PFSK-1 (cell line): ENCODE results near the gene GPR84.

Source experiments
- FOXP2 ChIP-seq: optimal IDR thresholded peaks from 2 replicates; pipeline ENCODE3; 2011; ENCODE audit warnings: borderline replicate concordance, control low read depth, inconsistent platforms; ENCODE audit not compliant: insufficient read depth; ENCODE audit errors: extremely low read length, extremely low read depth
- POLR2AphosphoS5 ChIP-seq: IDR thresholded peaks from 2 replicates; pipeline ENCODE4 v1.6.1; 2012; ENCODE audit warnings: low read depth, mild to moderate bottlenecking, control low read depth, low read length, moderate library complexity
- SIN3A ChIP-seq: IDR thresholded peaks from 2 replicates; pipeline ENCODE4 v1.6.1; 2012; ENCODE audit warnings: mild to moderate bottlenecking, low read length, moderate library complexity, borderline replicate concordance; ENCODE audit not compliant: insufficient read depth
- TAF1 ChIP-seq: IDR thresholded peaks from 2 replicates; pipeline ENCODE4 v1.6.1; 2012; ENCODE audit warnings: low read length, control low read depth, borderline replicate concordance; ENCODE audit not compliant: insufficient read depth
- TF ChIP-seq, protein P1 (sequence below), 2 experiments: IDR thresholded peaks; 2 replicates each; pipeline versions ENCODE4 v1.6.1 to v1.8.0; 2011 to 2012; ENCODE audit warnings: low read depth in 2 of 2, low read length in 2 of 2, control low read depth in 1 of 2, inconsistent platforms in 1 of 2, mild to moderate bottlenecking in 1 of 2, moderate library complexity in 1 of 2; ENCODE audit not compliant: insufficient read depth in 1 of 2

Gene GPR84

DNA sequence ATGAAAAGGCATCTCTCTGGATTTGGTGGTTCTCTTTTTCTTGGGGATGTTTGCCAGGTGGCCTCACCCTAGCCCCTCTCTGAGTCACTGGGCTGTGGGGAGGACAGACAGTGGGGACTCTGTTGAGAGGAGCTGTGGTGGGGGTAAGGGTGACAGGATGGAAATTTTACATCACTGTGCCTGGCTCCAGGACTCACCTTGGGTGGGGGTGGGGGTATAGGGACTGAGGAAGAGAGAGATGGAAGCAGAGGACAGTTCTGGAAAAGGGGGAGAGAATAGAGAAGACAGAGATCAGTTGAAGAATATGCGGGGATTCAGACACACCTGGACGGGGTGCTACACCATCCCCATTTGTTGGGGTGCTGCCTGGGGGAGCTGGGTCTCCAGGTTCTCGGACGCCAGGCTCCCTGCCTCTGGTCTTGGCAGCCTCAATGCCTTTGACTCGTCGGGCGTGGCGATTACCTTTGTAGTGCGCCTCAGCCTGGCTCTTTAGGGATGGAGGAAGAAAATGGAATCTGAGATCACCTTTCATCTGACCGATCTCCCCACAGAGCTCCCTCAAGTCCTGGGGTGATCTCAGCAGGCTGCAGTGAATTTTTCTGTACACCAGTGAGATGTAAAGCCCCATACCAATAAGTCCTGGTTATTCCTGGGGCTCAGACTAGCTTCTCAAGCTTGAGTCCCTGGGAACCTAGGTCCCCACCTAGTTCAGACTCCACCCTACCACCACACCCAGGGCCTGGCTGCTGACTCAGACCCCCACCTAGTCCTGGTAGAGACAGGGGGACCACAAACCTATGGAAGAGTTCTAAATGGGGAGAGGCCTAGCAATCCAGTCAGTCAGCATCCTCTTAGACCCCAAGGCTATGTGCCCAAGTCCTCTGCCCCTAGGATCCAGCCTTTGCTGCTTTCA lies 9.6 kb upstream of the GPR84 start:
- no peak for TF ChIP-seq POLR2AphosphoS5
- TF ChIP-seq TAF1, result no peak
- TF ChIP-seq, protein P1, sequence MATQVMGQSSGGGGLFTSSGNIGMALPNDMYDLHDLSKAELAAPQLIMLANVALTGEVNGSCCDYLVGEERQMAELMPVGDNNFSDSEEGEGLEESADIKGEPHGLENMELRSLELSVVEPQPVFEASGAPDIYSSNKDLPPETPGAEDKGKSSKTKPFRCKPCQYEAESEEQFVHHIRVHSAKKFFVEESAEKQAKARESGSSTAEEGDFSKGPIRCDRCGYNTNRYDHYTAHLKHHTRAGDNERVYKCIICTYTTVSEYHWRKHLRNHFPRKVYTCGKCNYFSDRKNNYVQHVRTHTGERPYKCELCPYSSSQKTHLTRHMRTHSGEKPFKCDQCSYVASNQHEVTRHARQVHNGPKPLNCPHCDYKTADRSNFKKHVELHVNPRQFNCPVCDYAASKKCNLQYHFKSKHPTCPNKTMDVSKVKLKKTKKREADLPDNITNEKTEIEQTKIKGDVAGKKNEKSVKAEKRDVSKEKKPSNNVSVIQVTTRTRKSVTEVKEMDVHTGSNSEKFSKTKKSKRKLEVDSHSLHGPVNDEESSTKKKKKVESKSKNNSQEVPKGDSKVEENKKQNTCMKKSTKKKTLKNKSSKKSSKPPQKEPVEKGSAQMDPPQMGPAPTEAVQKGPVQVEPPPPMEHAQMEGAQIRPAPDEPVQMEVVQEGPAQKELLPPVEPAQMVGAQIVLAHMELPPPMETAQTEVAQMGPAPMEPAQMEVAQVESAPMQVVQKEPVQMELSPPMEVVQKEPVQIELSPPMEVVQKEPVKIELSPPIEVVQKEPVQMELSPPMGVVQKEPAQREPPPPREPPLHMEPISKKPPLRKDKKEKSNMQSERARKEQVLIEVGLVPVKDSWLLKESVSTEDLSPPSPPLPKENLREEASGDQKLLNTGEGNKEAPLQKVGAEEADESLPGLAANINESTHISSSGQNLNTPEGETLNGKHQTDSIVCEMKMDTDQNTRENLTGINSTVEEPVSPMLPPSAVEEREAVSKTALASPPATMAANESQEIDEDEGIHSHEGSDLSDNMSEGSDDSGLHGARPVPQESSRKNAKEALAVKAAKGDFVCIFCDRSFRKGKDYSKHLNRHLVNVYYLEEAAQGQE (IDR thresholded peaks at IDR 0.05; ENCODE audit: insufficient read depth in 1 of 2, low read depth in 2 of 2, low read length in 2 of 2), result no peak
- TF ChIP-seq FOXP2, result no peak
- TF ChIP-seq SIN3A, result no peak

DNA sequence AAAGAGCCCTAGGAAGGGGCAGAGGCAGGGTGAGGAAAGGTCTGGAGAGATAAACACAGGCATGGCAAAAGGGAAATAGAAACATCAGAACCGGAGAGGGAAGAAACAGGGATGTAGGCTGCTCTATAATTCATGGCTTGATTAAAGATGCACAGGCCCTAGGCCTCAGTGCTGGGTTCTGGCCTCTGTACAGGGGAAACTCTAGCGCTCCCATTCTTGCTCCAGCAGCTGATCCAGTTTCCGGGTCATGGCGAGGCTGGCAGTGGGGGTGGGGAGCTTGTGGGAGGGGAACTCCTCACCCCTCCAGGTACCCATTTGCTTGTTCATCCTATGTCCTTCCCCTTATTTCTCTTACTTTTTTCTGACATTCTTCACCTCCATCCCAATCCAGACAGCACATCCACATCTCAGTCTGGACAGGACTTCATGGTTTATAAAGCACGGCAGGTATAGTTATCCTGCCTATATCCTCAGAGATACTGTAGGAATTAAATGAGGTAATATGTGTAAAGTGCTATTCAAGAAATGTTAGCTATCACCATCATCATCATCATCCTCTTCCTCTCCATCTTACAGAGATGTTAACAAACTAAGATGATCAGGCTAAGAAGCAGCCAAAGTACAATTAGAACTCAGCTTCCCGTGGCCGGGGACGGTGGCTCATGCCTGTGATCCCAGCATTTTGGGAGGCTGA lies 8.0 kb upstream of the GPR84 start:
- TF ChIP-seq SIN3A (no peak), TAF1 (no peak), FOXP2 (no peak), POLR2AphosphoS5 (no peak)

DNA sequence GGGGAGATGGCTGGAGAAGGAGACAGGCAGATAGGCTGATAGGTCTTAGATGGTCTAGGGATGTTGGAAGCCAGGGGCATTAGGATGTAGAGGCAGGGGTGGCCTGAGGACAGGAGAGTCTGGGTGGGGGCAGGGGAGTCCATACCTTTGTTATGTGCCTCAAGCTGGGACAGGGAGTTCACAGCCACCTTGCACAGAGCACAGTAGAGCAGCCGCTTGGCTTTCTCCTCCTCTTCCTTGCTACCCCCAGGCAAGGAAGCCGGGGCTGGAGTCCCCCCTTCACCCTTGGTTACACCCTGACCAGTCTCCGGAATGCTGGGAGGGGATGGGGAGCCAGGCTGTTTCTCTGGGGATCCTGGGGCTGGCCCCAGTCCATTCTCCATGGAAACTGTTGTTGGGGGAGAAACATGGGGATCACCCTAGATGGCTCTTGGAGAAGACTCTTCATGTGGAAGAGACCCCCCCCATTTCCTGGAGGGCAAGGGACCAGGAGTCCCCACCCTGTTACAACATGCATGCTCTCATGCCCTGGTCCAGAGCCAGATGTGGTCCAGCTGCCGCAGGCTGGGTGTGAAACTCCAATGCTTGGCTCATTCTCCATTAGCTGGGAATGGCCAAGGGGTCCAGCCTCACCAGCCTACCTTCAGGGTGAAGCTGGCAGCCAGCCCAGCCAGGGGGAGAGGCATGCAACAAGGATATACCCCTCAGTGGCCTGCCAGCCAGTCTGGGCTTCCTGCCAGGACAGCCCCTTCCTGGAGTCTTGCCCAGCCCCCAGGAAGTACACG lies 7.2 kb upstream of the GPR84 start:
- no peak for TF ChIP-seq TAF1

DNA sequence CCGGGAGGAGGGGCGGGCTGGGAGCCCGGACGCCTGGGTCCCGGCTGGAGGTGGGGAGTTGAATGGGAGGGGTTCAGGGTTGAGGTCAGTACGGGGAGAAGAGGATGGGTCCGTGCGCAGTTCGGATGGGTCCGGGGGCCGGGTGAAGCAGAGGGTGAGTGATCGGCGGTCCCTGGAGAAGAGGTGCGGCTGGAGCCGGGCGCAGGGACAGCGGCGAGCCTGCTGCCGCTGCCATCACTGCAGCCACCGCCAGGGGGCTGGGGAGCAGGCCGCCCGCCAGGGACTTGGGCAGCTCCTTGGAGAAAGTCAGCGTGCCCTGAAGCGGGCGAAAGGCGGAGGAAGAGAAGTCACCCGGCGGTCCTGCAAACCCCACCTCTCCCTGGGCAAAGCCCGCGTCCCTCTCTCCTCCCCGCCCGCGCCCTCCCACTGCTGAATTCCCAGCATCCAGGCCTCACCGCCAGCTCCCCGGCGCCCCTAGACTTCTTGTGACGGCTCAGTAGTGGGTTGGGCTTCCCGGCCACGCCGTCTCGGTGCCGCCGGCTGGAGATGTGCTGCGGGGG lies 6.0 kb upstream of the GPR84 start:
- TF ChIP-seq, protein P1 (IDR thresholded peaks at IDR 0.05; ENCODE audit: insufficient read depth in 1 of 2, low read depth in 2 of 2, low read length in 2 of 2), result no peak
- TF ChIP-seq POLR2AphosphoS5 (no peak), TAF1 (no peak)

DNA sequence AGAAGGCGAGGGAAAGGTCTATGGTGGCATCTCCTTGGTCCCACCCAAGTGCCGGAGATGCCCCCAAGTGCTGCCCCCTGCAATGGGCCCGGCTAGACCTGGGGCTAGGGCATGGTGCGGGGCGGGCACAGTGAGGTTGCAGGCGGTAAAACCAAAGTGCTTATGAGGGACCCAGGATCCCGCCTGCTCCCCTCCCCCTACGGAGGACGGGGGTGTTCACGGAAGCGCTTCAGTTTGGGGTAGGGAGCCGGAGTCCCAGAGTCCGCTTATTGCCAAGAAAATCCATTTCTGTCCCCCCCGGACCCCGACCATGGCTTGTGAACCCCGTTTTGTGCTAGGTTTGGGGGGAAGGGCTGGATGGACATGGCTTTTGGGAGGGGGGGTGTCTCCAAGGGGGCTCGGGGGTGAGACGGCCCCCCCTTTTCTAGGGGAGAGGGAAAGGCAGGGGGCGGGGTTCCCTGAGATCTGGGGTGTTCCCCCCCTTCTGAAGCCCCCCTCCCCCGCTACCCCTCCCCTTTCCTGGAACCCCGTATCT lies 5.4 kb upstream of the GPR84 start:
- TF ChIP-seq POLR2AphosphoS5, result no peak
- no peak for TF ChIP-seq SIN3A
- no peak for TF ChIP-seq FOXP2
- TF ChIP-seq TAF1, result no peak
- TF ChIP-seq, protein P1 (IDR thresholded peaks at IDR 0.05; ENCODE audit: insufficient read depth in 1 of 2, low read depth in 2 of 2, low read length in 2 of 2), result no peak
